ENCODE measurements around the gene SLC45A2.

- TF ChIP-seq, protein P1, sequence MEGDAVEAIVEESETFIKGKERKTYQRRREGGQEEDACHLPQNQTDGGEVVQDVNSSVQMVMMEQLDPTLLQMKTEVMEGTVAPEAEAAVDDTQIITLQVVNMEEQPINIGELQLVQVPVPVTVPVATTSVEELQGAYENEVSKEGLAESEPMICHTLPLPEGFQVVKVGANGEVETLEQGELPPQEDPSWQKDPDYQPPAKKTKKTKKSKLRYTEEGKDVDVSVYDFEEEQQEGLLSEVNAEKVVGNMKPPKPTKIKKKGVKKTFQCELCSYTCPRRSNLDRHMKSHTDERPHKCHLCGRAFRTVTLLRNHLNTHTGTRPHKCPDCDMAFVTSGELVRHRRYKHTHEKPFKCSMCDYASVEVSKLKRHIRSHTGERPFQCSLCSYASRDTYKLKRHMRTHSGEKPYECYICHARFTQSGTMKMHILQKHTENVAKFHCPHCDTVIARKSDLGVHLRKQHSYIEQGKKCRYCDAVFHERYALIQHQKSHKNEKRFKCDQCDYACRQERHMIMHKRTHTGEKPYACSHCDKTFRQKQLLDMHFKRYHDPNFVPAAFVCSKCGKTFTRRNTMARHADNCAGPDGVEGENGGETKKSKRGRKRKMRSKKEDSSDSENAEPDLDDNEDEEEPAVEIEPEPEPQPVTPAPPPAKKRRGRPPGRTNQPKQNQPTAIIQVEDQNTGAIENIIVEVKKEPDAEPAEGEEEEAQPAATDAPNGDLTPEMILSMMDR (IDR thresholded peaks at IDR 0.05) = no peak
- TF ChIP-seq POLR2AphosphoS5 (IDR thresholded peaks at IDR 0.05; ENCODE audit: low read depth, low read length) (no peak), REST (IDR thresholded peaks at IDR 0.05; ENCODE audit: insufficient read depth in 1 of 2, low read depth in 2 of 2, low read length in 1 of 2) (no peak), SIN3A (IDR thresholded peaks at IDR 0.05; ENCODE audit: borderline replicate concordance, insufficient read depth, low read depth, low read length) (no peak), TCF7L2 (IDR thresholded peaks at IDR 0.05; ENCODE audit: low read depth, low read length) (no peak)
Observed at GRCh38 chr5:34026089-34026761, 41.7 kb upstream of the SLC45A2 start.

Measured in Panc1 (cell line).